WTC11 (cell line): ENCODE data around the gene VEGFA. TPM values are rescaled to one million over a fixed set of nuclear protein-coding genes. Genes with fewer than 3 reads are reported as not detected.

Experiments used
- ATAC-seq: fragments of 200-7000 bp; cut with Tn5 transposase; 2 replicates; pipeline ENCODE4 v1.10.0; 2021; ENCODE audit warnings: mild to moderate bottlenecking, moderate library complexity
- CTCF ChIA-PET: fragments of 300-600 bp; sonication (Branson Sonifier 250); formaldehyde crosslinking; loops from one replicate; lab custom pipeline; 2021; ENCODE audit warnings: antibody characterized with exemption; lab: Charles Lee
- POLR2A ChIA-PET: fragments of 350-600 bp; sonication (Branson Sonifier 250); formaldehyde crosslinking; loops from one replicate; lab custom pipeline; 2021; ENCODE audit warnings: antibody characterized with exemption; lab: Charles Lee
- DNase-seq: peaks from one replicate; pipeline ENCODE4 v3.0.0; 2021; ENCODE audit warnings: low spot score
- H3K27ac Mint-ChIP-seq: 2 replicates; pipeline ENCODE4 v1.8.0; 2021; ENCODE audit warnings: mixed read lengths
- H3K27me3 Mint-ChIP-seq: 2 replicates; pipeline ENCODE4 v1.8.0; 2021; ENCODE audit warnings: low read depth, mild to moderate bottlenecking, moderate library complexity, mixed read lengths
- H3K36me3 Mint-ChIP-seq: 2 replicates; pipeline ENCODE4 v1.8.0; 2021; ENCODE audit warnings: mixed read lengths
- H3K4me1 Mint-ChIP-seq: 2 replicates; pipeline ENCODE4 v1.8.0; 2022; ENCODE audit warnings: mixed read lengths
- H3K4me3 Mint-ChIP-seq: 2 replicates; pipeline ENCODE4 v1.8.0; 2021; ENCODE audit warnings: mild to moderate bottlenecking, moderate library complexity, mixed read lengths
- H3K9me3 Mint-ChIP-seq: 2 replicates; pipeline ENCODE4 v1.8.0; 2021; ENCODE audit warnings: mixed read lengths
- ARID4B ChIP-seq: sonication (generic); formaldehyde crosslinking; IDR thresholded peaks from 2 replicates; pipeline ENCODE4 v1.8.0; 2023; ENCODE audit warnings: missing genetic modification reagents, mild to moderate bottlenecking, borderline replicate concordance
- ERG ChIP-seq: fragments of 250-450 bp; sonication (Bioruptor Pico); IDR thresholded peaks from 2 replicates; pipeline ENCODE4 v1.8.0; 2021; ENCODE audit warnings: mild to moderate bottlenecking
- JUN ChIP-seq: sonication (generic); formaldehyde crosslinking; IDR thresholded peaks from 2 replicates; pipeline ENCODE4 v1.8.0; 2023; ENCODE audit warnings: mild to moderate bottlenecking, missing genetic modification reagents
- NFYB ChIP-seq: sonication (generic); formaldehyde crosslinking; conservative IDR thresholded peaks from 2 replicates; pipeline ENCODE4 v1.8.0; 2022; ENCODE audit warnings: low read depth, missing genetic modification reagents
- NR1H2 ChIP-seq: sonication (generic); formaldehyde crosslinking; IDR thresholded peaks from 2 replicates; pipeline ENCODE4 v1.9.0; 2021; ENCODE audit warnings: mild to moderate bottlenecking, moderate library complexity, missing genetic modification reagents
- NR3C1 ChIP-seq: sonication (generic); formaldehyde crosslinking; conservative IDR thresholded peaks from 2 replicates; pipeline ENCODE4 v1.8.1; 2023; ENCODE audit warnings: low read depth, mild to moderate bottlenecking, missing genetic modification reagents
- OVOL2 ChIP-seq: fragments of 250-450 bp; sonication (Bioruptor Pico); IDR thresholded peaks from 2 replicates; pipeline ENCODE4 v1.9.0; 2021; ENCODE audit warnings: mild to moderate bottlenecking, borderline replicate concordance
- ZMAT4 ChIP-seq: fragments of 250-450 bp; sonication (Bioruptor Pico); IDR thresholded peaks from 2 replicates; pipeline ENCODE4 v1.9.0; 2021; ENCODE audit warnings: mild to moderate bottlenecking
- ZNF219 ChIP-seq: sonication (generic); formaldehyde crosslinking; IDR thresholded peaks from 2 replicates; pipeline ENCODE4 v1.8.0; 2023; ENCODE audit warnings: missing genetic modification reagents, mild to moderate bottlenecking, borderline replicate concordance
- ZNF232 ChIP-seq: sonication (generic); formaldehyde crosslinking; IDR thresholded peaks from 2 replicates; pipeline ENCODE4 v1.8.0; 2022; ENCODE audit warnings: mild to moderate bottlenecking, missing genetic modification reagents
- ZNF263 ChIP-seq: sonication (generic); formaldehyde crosslinking; IDR thresholded peaks from 2 replicates; pipeline ENCODE4 v1.8.1; 2022; ENCODE audit warnings: low read depth, mild to moderate bottlenecking, moderate library complexity, missing genetic modification reagents
- ZNF317 ChIP-seq: sonication (generic); formaldehyde crosslinking; IDR thresholded peaks from 2 replicates; pipeline ENCODE4 v1.8.1; 2023; ENCODE audit warnings: low read depth, mild to moderate bottlenecking, moderate library complexity, missing genetic modification reagents, borderline replicate concordance
- ZNF423 ChIP-seq: fragments of 250-450 bp; sonication (Bioruptor Pico); IDR thresholded peaks from 2 replicates; pipeline ENCODE4 v2.1.2; 2022; ENCODE audit warnings: mild to moderate bottlenecking, moderate library complexity
- ZNF425 ChIP-seq: fragments of 250-450 bp; sonication (Bioruptor Pico); conservative IDR thresholded peaks from 2 replicates; pipeline ENCODE4 v1.9.0; 2021; ENCODE audit warnings: mild to moderate bottlenecking
- total RNA-seq: library from RNA; stranded (reverse); gene quantifications from 3 replicates; pipeline ENCODE4 v1.2.3, GENCODE V29; 2021

Gene VEGFA
- total RNA-seq, 1 experiment from 2014 or later = 43.8 TPM

- TF ChIP-seq ZNF425 (CRISPR knock-in tag) (no peak), NR3C1 (CRISPR knock-in tag) (no peak)
Measured at GRCh38 chr6:43768506-43768860, 1.5 kb upstream of the VEGFA start (continued).

GRCh38 chr6:43768983-43769525 lies 957 bp upstream of the VEGFA start:
- Mint-ChIP-seq H3K36me3 (no peaks in the 10 kb centered on the region), H3K27me3 (peaks cover 11% of the 10 kb centered on the region), H3K9me3 (no peaks in the 10 kb centered on the region), H3K27ac (no peak overlapping the region; the same call in 1 of the 2 replicates), H3K4me1 (peaks cover 44% of the 10 kb centered on the region), H3K4me3 (peak overlapping the region; percentile 98)
- DNase-seq (peak; percentile 13), ATAC-seq (no peak)
- ChIA-PET POLR2A (interaction anchor here (0.6 to 2.9 kb wide), 9 partner anchors 10 to 310 kb away, joined by 4 to 18 read pairs (median 6); no protein-coding TSS in a partner anchor), CTCF (interaction anchor here (0.6 to 4.7 kb wide), 35 partner anchors 10 to 311 kb away, joined by 3 to 77 read pairs (median 6); partner anchors contain the start of gene RSPH9)
- TF ChIP-seq ZNF232 = no peak
- no peak for TF ChIP-seq ZNF219 (CRISPR knock-in tag)
- TF ChIP-seq ERG (CRISPR knock-in tag) = no peak
- no peak for TF ChIP-seq ZNF423 (CRISPR knock-in tag)
- no peak for TF ChIP-seq JUN
- no peak for TF ChIP-seq ZNF317 (CRISPR knock-in tag)
- TF ChIP-seq ARID4B (CRISPR knock-in tag) = no peak
- TF ChIP-seq NR1H2 = no peak
- no peak for TF ChIP-seq ZNF263
- TF ChIP-seq ZMAT4 = no peak
- no peak for TF ChIP-seq NFYB (CRISPR knock-in tag)
- TF ChIP-seq OVOL2 (CRISPR knock-in tag) = no peak
